Mesothelial cell of epicardium (in vitro differentiated cells): ENCODE measurements around the gene DGCR2. TPM values are rescaled to one million over a fixed set of nuclear protein-coding genes. Genes with fewer than 3 reads are reported as not detected.

ENCODE experiments used
- DNase-seq, 2 experiments: peaks; one replicate each; pipeline ENCODE4 v3.0.0; 2021; ENCODE audit warnings: low spot score in 2 of 2; ENCODE audit not compliant: unreplicated experiment in 2 of 2
- H3K27ac Mint-ChIP-seq: 2 replicates; pipeline ENCODE4 v1.8.0; 2021; ENCODE audit warnings: mixed read lengths
- H3K27me3 Mint-ChIP-seq: 2 replicates; pipeline ENCODE4 v1.8.0; 2021; ENCODE audit warnings: low read depth, mixed read lengths
- H3K36me3 Mint-ChIP-seq: 2 replicates; pipeline ENCODE4 v1.8.0; 2021; ENCODE audit warnings: mixed read lengths
- H3K4me1 Mint-ChIP-seq: 2 replicates; pipeline ENCODE4 v1.8.0; 2021; ENCODE audit warnings: mixed read lengths
- H3K4me3 Mint-ChIP-seq: 2 replicates; pipeline ENCODE4 v1.8.0; 2021; ENCODE audit warnings: mild to moderate bottlenecking, moderate library complexity, mixed read lengths
- H3K9me3 Mint-ChIP-seq: 2 replicates; pipeline ENCODE4 v1.8.0; 2021; ENCODE audit warnings: mixed read lengths
- total RNA-seq: library from RNA; stranded (reverse); gene quantifications from 3 replicates; pipeline ENCODE4 v1.2.1, GENCODE V29; 2021
- TF ChIP-seq, protein P1 (sequence below): fragments of 200-600 bp; sonication (generic); IDR thresholded peaks from one replicate; pipeline ENCODE4 v1.5.0; 2021; ENCODE audit warnings: antibody characterized with exemption; ENCODE audit not compliant: unreplicated experiment

Gene DGCR2
- total RNA-seq, 1 donor from 2014 or later = 78.3 TPM

DNA sequence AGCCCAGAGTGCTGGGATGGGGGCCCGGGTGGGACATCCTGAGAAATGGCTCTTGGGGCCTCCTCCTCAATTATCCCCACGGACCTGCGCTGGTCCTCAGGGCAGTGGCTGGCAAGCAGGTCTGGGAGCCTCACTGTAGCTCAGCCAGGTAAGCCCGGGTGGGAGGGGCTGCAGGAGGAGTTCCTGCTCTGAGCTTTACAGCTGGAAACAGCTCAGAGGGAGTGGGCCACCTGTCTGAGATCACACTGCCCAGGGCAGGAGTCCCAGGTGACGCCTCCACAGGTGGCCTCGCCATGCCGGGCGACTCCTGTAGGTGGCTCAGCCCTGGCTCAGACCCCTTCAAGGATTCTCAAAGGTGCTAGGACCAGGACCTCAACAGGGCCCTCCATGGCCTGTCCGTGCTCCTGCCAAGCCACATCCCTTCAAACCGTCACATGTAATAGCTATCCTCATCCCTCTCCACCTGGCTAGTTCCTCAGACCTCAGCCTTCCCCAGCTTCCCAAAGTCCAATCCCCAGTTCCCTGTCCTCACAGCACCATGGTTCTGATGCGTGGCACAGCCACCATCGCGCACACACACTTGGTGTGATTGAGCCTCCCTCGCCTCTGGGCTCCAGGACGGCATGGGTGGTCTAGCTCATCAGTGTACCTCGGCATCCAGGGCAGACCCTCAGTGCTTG is 5.3 kb upstream of the DGCR2 start:
- Mint-ChIP-seq H3K27ac (no peak overlapping the region), H3K4me1 (peaks cover 6% of the 10 kb centered on the region), H3K36me3 (peaks cover 13% of the 10 kb centered on the region), H3K9me3 (no peaks in the 10 kb centered on the region), H3K27me3 (no peaks in the 10 kb centered on the region), H3K4me3 (no peak overlapping the region)
- TF ChIP-seq, protein P1, sequence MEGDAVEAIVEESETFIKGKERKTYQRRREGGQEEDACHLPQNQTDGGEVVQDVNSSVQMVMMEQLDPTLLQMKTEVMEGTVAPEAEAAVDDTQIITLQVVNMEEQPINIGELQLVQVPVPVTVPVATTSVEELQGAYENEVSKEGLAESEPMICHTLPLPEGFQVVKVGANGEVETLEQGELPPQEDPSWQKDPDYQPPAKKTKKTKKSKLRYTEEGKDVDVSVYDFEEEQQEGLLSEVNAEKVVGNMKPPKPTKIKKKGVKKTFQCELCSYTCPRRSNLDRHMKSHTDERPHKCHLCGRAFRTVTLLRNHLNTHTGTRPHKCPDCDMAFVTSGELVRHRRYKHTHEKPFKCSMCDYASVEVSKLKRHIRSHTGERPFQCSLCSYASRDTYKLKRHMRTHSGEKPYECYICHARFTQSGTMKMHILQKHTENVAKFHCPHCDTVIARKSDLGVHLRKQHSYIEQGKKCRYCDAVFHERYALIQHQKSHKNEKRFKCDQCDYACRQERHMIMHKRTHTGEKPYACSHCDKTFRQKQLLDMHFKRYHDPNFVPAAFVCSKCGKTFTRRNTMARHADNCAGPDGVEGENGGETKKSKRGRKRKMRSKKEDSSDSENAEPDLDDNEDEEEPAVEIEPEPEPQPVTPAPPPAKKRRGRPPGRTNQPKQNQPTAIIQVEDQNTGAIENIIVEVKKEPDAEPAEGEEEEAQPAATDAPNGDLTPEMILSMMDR = no peak
- no peak for DNase-seq

DNA sequence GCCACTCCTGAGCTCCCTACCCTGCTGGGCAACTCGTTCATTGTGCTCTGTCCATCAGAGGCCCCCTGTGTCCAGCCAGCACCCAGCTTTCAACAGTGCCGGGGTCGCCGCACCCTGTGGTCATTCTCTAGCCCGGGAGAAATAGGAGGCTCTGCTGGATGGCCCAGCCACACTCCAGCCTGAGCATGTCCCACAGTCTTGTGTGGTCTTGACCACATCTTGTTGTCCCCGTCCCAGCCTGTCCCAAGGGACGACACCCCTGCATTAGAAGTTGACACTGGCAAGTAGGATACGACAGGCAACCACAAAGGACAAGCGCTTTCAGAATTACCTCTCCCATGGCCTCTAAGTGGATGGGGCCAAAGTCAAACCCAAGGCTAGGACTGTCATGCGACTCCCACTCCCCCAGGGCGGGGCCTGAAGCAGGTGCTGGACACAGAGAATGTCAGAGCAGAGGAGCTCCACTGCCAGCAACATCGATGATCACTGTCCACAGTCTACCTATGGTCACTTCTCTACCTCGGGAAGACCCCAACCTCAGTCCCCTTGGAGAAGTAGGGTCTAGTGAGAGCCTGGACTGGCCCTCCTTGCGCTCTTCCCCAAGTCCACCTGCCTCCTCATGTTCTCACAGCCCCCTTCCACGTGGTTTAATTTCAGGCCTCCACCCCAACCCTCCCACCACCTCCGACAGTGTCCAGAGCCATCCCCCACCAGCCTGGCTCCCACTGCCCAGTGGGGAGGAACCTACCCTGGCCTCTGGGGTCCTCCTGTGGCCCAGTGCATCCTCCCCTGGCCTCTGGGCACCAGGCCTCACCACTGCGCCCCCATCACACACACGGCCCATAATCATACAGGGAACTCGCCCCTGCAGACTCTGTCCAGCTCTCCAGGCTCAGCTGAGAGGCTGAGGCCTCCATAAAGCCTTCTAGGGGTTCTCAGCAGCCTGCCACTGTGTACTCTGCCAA is 4.4 kb upstream of the DGCR2 start:
- Mint-ChIP-seq H3K27me3 (no peaks in the 10 kb centered on the region), H3K27ac (no peak overlapping the region), H3K36me3 (peaks cover 6% of the 10 kb centered on the region), H3K4me1 (peaks cover 6% of the 10 kb centered on the region), H3K4me3 (no peak overlapping the region), H3K9me3 (no peaks in the 10 kb centered on the region)
- no peak for DNase-seq
- TF ChIP-seq, protein P1 = no peak

DNA sequence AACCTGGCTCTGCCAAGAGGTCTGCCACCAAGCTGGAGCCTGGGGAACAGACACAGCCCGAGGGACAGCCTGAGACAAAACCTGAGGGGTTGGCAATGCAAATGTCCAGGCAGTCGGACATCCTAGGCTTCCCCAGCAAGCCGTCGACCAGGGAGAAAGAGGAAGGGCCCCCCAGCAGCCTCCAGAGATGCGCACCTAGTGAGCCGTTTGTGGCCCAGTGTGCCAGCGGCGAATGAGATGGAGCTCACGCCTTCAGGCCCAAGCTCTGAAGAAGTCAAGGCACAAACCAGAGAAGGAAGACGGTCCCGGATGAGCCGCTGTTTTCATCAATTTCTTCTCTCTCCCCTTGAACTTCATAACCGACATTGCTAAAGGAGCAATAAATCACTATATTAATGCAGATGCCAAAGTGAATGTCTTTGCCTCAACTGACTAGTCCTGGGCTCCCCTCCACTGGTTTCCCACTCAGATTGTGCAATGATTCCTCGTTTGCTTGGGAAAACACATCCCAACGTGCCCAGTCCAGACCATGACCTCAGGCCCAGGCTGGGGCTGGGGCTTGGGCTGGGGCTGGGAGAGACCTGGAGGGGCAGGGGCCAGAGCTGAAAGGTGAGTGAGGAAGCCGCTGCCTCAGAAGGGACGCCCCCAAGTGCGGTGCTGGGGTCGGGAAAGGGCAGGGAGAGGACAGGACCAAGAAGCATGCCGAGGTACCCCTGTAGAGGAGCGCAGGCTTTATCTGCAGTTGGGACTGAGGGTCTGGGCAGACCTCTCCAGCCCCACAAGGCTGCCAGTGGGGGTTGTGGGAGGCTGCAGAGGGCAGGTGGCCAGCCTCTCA is 3.5 kb upstream of the DGCR2 start:
- Mint-ChIP-seq H3K9me3 (no peaks in the 10 kb centered on the region), H3K36me3 (no peaks in the 10 kb centered on the region), H3K4me1 (peaks cover 13% of the 10 kb centered on the region), H3K4me3 (no peak overlapping the region), H3K27ac (no peak overlapping the region), H3K27me3 (no peaks in the 10 kb centered on the region)
- no peak for DNase-seq
- TF ChIP-seq, protein P1 = no peak

DNA sequence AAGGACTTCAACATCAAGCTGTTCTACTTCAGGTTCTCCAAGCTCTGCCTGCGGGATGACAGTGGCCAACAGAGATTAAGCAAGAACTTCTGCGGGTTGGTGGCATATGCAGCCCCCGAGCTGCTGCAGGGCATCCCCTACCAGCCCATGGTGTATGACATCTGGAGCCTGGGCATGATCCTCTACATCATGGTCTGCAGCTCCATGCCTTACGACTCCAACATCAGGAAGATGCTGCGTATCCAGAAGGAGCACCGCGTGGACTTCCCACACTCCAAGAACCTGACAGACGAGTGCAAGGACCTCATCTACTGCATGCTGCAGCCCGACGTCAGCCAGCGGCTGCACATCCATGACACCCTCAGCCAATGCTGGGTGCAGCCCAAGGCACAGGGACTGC is 2.8 kb upstream of the DGCR2 start:
- TF ChIP-seq, protein P1 = no peak
- H3K9me3 Mint-ChIP-seq = no peaks in the 10 kb centered on the region
- no peak for DNase-seq
- no peak overlapping the region for H3K4me3 Mint-ChIP-seq
- no peaks in the 10 kb centered on the region for H3K36me3 Mint-ChIP-seq
- H3K4me1 Mint-ChIP-seq = peaks cover 20% of the 10 kb centered on the region
- H3K27ac Mint-ChIP-seq = no peak overlapping the region
- H3K27me3 Mint-ChIP-seq = no peaks in the 10 kb centered on the region

DNA sequence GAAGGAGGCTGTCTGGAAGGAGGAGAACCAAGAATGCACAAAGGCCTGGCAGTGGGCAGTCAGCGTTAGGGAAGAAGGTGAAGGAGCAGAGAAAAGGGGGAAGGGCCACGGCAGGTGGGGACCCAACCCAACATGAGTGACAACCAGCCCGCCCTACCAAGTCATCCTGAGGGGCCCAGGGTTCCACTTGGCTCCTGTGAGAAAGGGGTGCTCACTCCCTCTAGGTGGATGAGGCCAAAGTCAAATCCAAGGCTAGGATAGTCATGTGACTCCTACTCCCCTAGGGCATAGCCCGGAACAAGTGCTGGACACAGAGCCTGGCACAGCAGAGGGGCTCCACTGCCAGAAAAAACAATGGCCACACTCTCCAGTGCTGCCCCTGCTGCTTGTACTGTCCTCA is 2.2 kb upstream of the DGCR2 start:
- Mint-ChIP-seq H3K27me3 (no peaks in the 10 kb centered on the region), H3K4me1 (peaks cover 24% of the 10 kb centered on the region), H3K27ac (no peak overlapping the region), H3K9me3 (no peaks in the 10 kb centered on the region), H3K36me3 (no peaks in the 10 kb centered on the region), H3K4me3 (no peak overlapping the region)
- TF ChIP-seq, protein P1 = no peak
- no peak for DNase-seq
